ENCODE measurements around the gene OTOP2. TPM values are rescaled to one million over a fixed set of nuclear protein-coding genes. Genes with fewer than 3 reads are reported as not detected.
"Not testable (repeated sequence)": the region's sequence is repeated elsewhere in the genome, so short reads cannot be mapped to it uniquely, and the experiment has no call there.

The OTOP2 gene
- total and polyA plus RNA-seq, 2 experiments from 2014 or later: not detected

DNA sequence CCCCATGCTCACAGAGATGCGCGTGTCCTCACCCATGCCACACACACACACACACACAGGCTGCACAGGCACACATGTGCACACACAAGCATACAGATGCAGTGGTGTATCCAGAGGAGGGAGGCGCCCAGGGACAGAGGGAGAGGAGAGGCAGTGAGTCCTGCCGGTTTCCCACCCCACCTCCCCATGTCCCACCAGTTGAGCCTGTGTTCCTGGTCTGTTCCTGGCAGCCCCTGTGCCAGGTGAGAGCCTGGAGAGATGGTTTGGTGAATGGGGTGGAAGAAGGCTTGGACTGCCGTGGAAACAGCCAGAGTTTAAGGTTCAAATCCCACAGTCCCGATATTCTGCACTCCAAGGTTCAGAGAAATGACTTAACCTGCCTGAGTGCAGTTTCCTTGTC is 20.4 kb upstream of the OTOP2 start:
- H2AFZ ChIP-seq: no peak overlapping the region
- H3K27ac ChIP-seq: no peak overlapping the region
- H3K27me3 ChIP-seq (replicated peaks; ENCODE audit: insufficient read depth): peaks cover 21% of the 10 kb centered on the region; the same call in 1 of the 2 replicates
- H3K9ac ChIP-seq: no peak overlapping the region
- H3K9me3 ChIP-seq (ENCODE audit: low read depth): no peaks in the 10 kb centered on the region
- no peaks in the 10 kb centered on the region for H3K36me3 ChIP-seq (ENCODE audit: low read depth)
- no peaks in the 10 kb centered on the region for H4K20me1 ChIP-seq (ENCODE audit: insufficient read depth)
- DNase-seq: no peak
- no peaks in the 10 kb centered on the region for H3K79me2 ChIP-seq (ENCODE audit: insufficient read depth)
- 47 to 58% methylated on average over 6 of the region's 6 CpGs for whole genome bisulfite sequencing, 2 experiments (ENCODE audit: low coverage in 1 of 2, low lambda C conversion rate in 2 of 2, missing lambda C conversion rate in 2 of 2)
- H3K4me3 ChIP-seq: no peak overlapping the region
- H3K9me2 ChIP-seq (ENCODE audit: insufficient read depth): no peaks in the 10 kb centered on the region
- no peaks in the 10 kb centered on the region for H3K4me1 ChIP-seq (ENCODE audit: insufficient read depth)
- in situ Hi-C loops (cut with MboI): no loop called here
- H3F3A ChIP-seq (ENCODE audit: insufficient read depth): no peaks in the 10 kb centered on the region
- no peak for TF ChIP-seq EZH2phosphoT487 (IDR thresholded peaks at IDR 0.05; ENCODE audit: insufficient read depth, low read depth)
- no peak for TF ChIP-seq EZH2 (IDR thresholded peaks at IDR 0.05; ENCODE audit: insufficient read depth, poor library complexity, severe bottlenecking)
- no peak overlapping the region for H3K4me2 ChIP-seq (ENCODE audit: unreplicated experiment)

DNA sequence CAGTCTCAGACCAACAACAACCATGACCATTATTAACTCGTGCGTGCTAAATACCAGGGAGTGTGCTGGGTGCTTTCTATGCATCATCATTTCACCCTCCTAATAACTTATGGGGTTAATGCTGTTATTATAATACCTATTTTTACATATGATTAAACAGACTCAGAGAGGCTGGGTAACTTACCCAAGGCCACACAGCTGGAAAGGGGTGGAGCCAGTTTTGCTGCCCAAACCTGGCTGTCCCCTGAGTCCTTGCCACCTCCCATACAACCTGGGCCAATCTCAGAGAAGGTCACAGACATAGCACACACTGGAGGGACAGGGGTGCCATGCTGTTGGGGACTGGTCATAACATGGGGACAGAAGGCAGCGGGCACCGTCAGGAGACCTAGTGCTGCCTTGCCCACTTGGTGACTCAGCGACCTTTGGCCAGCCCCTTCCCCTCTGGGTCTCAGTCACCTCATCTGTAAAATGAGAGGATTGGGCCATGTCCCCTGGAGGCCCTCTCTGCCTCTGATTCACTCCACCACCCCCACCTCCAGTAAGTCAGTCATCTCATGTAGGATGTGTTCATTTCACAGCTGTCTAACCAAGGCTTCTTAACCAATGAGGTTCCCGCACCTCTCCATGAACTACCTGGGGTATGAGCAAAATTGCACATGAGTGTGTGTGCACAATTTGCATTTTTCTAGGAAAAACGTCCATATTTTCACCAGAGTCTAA is 19.2 kb upstream of the OTOP2 start:
- Histone ChIP-seq H3F3A (ENCODE audit: insufficient read depth) (no peaks in the 10 kb centered on the region), H3K9me2 (ENCODE audit: insufficient read depth) (no peaks in the 10 kb centered on the region), H2AFZ (no peak overlapping the region), H3K9ac (no peak overlapping the region), H3K27me3 (replicated peaks; ENCODE audit: insufficient read depth) (peaks cover 21% of the 10 kb centered on the region; the same call in 1 of the 2 replicates), H3K79me2 (ENCODE audit: insufficient read depth) (no peaks in the 10 kb centered on the region), H3K27ac (no peak overlapping the region), H3K4me2 (ENCODE audit: unreplicated experiment) (no peak overlapping the region), H3K36me3 (ENCODE audit: low read depth) (no peaks in the 10 kb centered on the region), H3K9me3 (ENCODE audit: low read depth) (no peaks in the 10 kb centered on the region), H3K4me3 (no peak overlapping the region), H4K20me1 (ENCODE audit: insufficient read depth) (no peaks in the 10 kb centered on the region), H3K4me1 (ENCODE audit: insufficient read depth) (no peaks in the 10 kb centered on the region)
- WGBS, 2 experiments (ENCODE audit: low coverage in 1 of 2, low lambda C conversion rate in 2 of 2, missing lambda C conversion rate in 2 of 2): 48 to 58% methylated on average over 7 of the region's 7 CpGs
- TF ChIP-seq EZH2 (IDR thresholded peaks at IDR 0.05; ENCODE audit: insufficient read depth, poor library complexity, severe bottlenecking) (no peak), EZH2phosphoT487 (IDR thresholded peaks at IDR 0.05; ENCODE audit: insufficient read depth, low read depth) (no peak)
- in situ Hi-C loops (cut with MboI): no loop called here
- DNase-seq: no peak

DNA sequence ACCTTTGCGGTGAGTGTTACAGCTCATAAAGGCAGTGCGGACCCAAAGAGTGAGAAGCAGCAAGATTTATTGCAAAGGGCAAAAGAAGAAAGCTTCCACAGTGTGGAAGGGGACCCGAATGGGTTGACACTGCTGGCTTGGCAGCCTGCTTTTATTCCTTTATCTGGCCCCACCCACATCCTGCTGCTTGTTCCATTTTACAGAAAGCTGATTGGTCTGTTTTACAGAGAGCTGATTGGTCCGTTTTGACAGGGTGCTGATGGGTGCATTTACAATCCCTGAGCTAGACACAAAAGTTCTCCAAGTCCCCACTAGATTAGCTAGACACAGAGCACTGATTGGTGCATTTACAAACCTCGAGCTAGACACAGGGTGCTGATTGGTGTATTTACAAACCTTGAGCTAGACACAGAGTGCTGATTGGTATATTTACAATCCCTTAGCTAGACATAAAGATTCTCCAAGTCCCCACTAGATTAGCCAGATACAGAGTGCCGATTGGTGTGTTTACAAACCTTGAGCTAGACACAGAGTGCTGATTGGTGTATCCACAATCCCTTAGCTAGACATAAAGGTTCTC is 17.8 kb upstream of the OTOP2 start:
- H3K9ac ChIP-seq; H3K36me3 ChIP-seq (ENCODE audit: low read depth); DNase-seq; H3K4me3 ChIP-seq; H3F3A ChIP-seq (ENCODE audit: insufficient read depth); H2AFZ ChIP-seq; H3K9me3 ChIP-seq (ENCODE audit: low read depth); H3K9me2 ChIP-seq (ENCODE audit: insufficient read depth); H4K20me1 ChIP-seq (ENCODE audit: insufficient read depth); in situ Hi-C loops (cut with MboI); H3K4me2 ChIP-seq (ENCODE audit: unreplicated experiment); H3K79me2 ChIP-seq (ENCODE audit: insufficient read depth); H3K4me1 ChIP-seq (ENCODE audit: insufficient read depth); H3K27ac ChIP-seq: not testable (repeated sequence)
- H3K27me3 ChIP-seq (replicated peaks; ENCODE audit: insufficient read depth): peaks cover 19% of the 10 kb centered on the region; the same call in 1 of the 2 replicates
- WGBS, 2 experiments (ENCODE audit: low coverage in 1 of 2, low lambda C conversion rate in 2 of 2, missing lambda C conversion rate in 2 of 2): 48 to 55% methylated on average over 6 of the region's 6 CpGs

DNA sequence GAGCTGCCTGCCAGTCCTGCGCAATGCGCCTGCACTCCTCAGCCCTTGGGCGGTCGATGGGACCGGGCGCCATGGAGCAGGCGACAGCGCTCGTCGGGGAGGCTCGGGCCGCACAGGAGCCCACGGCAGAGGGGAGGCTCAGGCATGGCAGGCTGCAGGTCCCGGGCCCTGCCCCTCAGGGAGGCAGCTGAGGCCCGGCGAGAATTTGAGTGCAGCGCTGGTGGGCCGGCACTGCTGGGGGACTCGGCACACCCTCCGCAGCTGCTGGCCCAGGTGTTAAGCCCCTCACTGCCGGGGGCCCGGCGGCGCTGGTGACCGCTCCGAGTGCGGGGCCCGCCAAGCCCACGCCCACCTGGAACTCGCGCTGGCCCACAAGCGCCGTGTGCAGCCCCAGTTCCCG is 17.1 kb upstream of the OTOP2 start:
- H3K9ac ChIP-seq: no peak overlapping the region
- no peak for TF ChIP-seq EZH2 (IDR thresholded peaks at IDR 0.05; ENCODE audit: insufficient read depth, poor library complexity, severe bottlenecking)
- no peak for TF ChIP-seq EZH2phosphoT487 (IDR thresholded peaks at IDR 0.05; ENCODE audit: insufficient read depth, low read depth)
- H4K20me1 ChIP-seq (ENCODE audit: insufficient read depth): no peaks in the 10 kb centered on the region
- peaks cover 12% of the 10 kb centered on the region; the same call in 1 of the 2 replicates for H3K27me3 ChIP-seq (replicated peaks; ENCODE audit: insufficient read depth)
- H3K9me3 ChIP-seq (ENCODE audit: low read depth): no peaks in the 10 kb centered on the region
- H3K4me1 ChIP-seq (ENCODE audit: insufficient read depth): no peaks in the 10 kb centered on the region
- H3F3A ChIP-seq (ENCODE audit: insufficient read depth): no peaks in the 10 kb centered on the region
- no peak overlapping the region for H3K4me3 ChIP-seq
- H3K9me2 ChIP-seq (ENCODE audit: insufficient read depth): no peaks in the 10 kb centered on the region
- 82 to 84% methylated on average over 23 to 34 of the region's 34 CpGs for WGBS, 2 experiments (ENCODE audit: low coverage in 1 of 2, low lambda C conversion rate in 2 of 2, missing lambda C conversion rate in 2 of 2)
- DNase-seq: no peak
- no peak overlapping the region for H2AFZ ChIP-seq
- H3K79me2 ChIP-seq (ENCODE audit: insufficient read depth): no peaks in the 10 kb centered on the region
- in situ Hi-C loops (cut with MboI): no loop called here
- no peak overlapping the region for H3K27ac ChIP-seq
- no peak overlapping the region for H3K4me2 ChIP-seq (ENCODE audit: unreplicated experiment)
- no peaks in the 10 kb centered on the region for H3K36me3 ChIP-seq (ENCODE audit: low read depth)

DNA sequence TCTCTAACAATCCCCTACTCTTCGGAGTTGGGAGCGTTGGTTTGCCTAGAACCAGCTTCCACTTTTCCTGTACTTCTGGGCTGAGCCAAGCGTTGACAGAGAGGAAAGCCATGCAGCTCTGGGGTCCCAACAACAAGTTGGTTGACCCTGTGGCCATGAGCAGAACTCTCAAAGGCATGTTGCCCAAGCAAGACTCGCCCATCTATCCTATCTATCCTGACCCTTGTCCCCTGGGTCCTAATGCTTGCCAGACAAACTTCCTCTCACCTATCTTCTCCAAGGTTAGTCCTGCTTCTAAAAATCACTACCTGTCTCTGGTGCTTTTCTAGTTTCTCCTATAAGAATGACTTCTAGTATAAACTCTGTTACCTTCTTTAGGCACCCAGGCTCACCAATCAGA is 15.0 kb upstream of the OTOP2 start:
- H4K20me1 ChIP-seq (ENCODE audit: insufficient read depth); H3K36me3 ChIP-seq (ENCODE audit: low read depth); DNase-seq; H3K4me2 ChIP-seq (ENCODE audit: unreplicated experiment); H3K4me1 ChIP-seq (ENCODE audit: insufficient read depth); in situ Hi-C loops (cut with MboI); H3K9me2 ChIP-seq (ENCODE audit: insufficient read depth); H3K4me3 ChIP-seq; H3K27ac ChIP-seq; H3F3A ChIP-seq (ENCODE audit: insufficient read depth); H2AFZ ChIP-seq; H3K27me3 ChIP-seq (replicated peaks; ENCODE audit: insufficient read depth); H3K9ac ChIP-seq; H3K9me3 ChIP-seq (ENCODE audit: low read depth); H3K79me2 ChIP-seq (ENCODE audit: insufficient read depth): not testable (repeated sequence)
- WGBS, 2 experiments (ENCODE audit: low coverage in 1 of 2, low lambda C conversion rate in 2 of 2, missing lambda C conversion rate in 2 of 2): 58 to 63% methylated on average over 4 of the region's 4 CpGs

DNA sequence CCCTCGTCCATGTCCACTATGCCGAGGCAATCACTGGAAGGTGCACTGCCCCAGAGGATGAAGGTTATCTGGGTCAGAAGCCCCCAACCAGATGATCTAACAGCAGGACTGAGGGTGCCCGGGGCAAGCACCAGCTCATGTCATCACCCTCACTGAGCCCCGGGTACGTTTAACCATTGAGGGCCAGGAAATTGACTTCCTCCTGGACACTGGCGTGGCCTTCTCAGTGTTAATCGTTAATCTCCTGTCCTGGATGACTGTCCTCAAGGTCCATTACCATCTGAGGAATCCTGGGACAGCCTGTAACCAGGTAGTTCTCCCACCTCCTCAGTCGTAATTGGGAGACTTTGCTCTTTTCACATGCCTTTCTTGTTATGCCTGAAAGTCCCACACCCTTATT is 12.7 kb upstream of the OTOP2 start:
- H3K9me3 ChIP-seq (ENCODE audit: low read depth); H3K4me2 ChIP-seq (ENCODE audit: unreplicated experiment); DNase-seq; H2AFZ ChIP-seq; H3K4me1 ChIP-seq (ENCODE audit: insufficient read depth); H4K20me1 ChIP-seq (ENCODE audit: insufficient read depth); H3K79me2 ChIP-seq (ENCODE audit: insufficient read depth); H3K36me3 ChIP-seq (ENCODE audit: low read depth); H3K9me2 ChIP-seq (ENCODE audit: insufficient read depth); H3F3A ChIP-seq (ENCODE audit: insufficient read depth); in situ Hi-C loops (cut with MboI); H3K4me3 ChIP-seq; H3K27me3 ChIP-seq (replicated peaks; ENCODE audit: insufficient read depth); H3K27ac ChIP-seq; H3K9ac ChIP-seq: not testable (repeated sequence)
- WGBS, 2 experiments (ENCODE audit: low coverage in 1 of 2, low lambda C conversion rate in 2 of 2, missing lambda C conversion rate in 2 of 2): 44 to 50% methylated on average over 8 of the region's 8 CpGs
